HG03039 (cell line): Measurements from ENCODE around the gene PPIB.
"Not testable (repeated sequence)": the region's sequence is repeated elsewhere in the genome, so short reads cannot be mapped to it uniquely, and the experiment has no call there.

Experiments used
- ATAC-seq: cut with Tn5 transposase; IDR thresholded peaks from one replicate; pipeline ENCODE4 v1.9.1; 2021; ENCODE audit warnings: mild to moderate bottlenecking, moderate library complexity; ENCODE audit not compliant: unreplicated experiment

Gene PPIB

GRCh38 chr15:64110950-64111678 is 51.7 kb downstream of the PPIB start:
- no peak for ATAC-seq

GRCh38 chr15:64110108-64110701 is 52.6 kb downstream of the PPIB start:
- ATAC-seq = not testable (repeated sequence)

- no peak for ATAC-seq
These were observed 55.5 kb downstream of the PPIB start for GRCh38 chr15:64107337-64107736.
